LHCN-M2 (cell line): ENCODE measurements around the gene FCRL1. TPM values are rescaled to one million over a fixed set of nuclear protein-coding genes. Genes with fewer than 3 reads are reported as not detected.
A peak's percentile ranks its signal among the peaks of the same experiment; 100 is the strongest.

Source experiments
- DNase-seq: peaks from one replicate; pipeline ENCODE4 v3.0.0-alpha.2; 2012; ENCODE audit warnings: low read depth
- polyA plus RNA-seq: library from polyadenylated mRNA; unstranded; fragments of >200 nt; gene quantifications from one replicate; pipeline ENCODE4 v1.2.1, GENCODE V29; 2012; ENCODE audit warnings: missing spikeins
- total RNA-seq: library from RNA; depleted of rRNA; stranded (reverse); fragments of >200 nt; gene quantifications from 2 replicates; pipeline ENCODE4 v1.2.3, GENCODE V29; 2014; rRNA removed

The FCRL1 gene, protein sequence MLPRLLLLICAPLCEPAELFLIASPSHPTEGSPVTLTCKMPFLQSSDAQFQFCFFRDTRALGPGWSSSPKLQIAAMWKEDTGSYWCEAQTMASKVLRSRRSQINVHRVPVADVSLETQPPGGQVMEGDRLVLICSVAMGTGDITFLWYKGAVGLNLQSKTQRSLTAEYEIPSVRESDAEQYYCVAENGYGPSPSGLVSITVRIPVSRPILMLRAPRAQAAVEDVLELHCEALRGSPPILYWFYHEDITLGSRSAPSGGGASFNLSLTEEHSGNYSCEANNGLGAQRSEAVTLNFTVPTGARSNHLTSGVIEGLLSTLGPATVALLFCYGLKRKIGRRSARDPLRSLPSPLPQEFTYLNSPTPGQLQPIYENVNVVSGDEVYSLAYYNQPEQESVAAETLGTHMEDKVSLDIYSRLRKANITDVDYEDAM
- total RNA-seq, result not detected in 2 replicates
- not detected for polyA plus RNA-seq

DNA sequence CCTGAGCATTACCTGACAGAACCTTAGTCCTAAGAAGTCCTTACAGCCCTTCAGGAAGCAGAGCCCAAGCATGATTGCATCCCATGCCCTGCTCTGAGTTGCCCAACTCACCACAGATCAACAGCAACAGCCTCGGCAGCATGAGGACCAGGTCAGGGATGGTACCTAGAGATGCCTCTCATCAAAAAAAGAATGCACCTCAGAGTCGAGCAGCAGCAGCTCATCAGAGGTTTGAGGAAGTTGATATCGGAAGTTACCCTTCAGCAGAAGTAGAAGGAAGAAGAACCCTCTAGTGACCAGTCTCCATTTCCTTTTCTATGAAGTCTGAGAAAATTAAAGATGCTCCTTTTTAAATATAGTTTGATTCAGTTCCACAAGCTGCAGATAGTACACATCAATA is at the start of gene FCRL1:
FCRL1 (minus strand) TSS at position 225 of the 400 bp plus-strand sequence; CDS start at position 142, 83 bp downstream.
- DNase-seq, result no peak

DNA sequence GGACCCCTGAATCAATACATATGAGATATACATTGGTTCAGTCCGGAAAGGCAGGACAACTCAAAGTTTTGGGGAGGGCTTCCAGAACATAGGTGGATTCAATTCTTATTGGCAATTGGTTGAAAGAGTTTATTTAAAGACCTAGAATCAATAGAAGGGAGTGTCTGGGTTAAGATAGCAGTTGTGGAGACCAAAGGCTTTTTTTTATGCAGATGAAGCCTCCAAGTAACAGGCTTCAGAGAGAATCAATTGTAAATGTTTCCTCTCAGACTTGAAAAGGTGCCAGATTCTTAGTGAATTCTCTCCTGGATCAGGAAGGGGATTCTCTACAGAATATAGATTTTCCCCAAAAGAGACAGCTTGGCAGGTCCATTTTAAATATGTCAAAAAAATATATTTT is 48.7 kb upstream of the FCRL1 start:
- DNase-seq, result no peak

DNA sequence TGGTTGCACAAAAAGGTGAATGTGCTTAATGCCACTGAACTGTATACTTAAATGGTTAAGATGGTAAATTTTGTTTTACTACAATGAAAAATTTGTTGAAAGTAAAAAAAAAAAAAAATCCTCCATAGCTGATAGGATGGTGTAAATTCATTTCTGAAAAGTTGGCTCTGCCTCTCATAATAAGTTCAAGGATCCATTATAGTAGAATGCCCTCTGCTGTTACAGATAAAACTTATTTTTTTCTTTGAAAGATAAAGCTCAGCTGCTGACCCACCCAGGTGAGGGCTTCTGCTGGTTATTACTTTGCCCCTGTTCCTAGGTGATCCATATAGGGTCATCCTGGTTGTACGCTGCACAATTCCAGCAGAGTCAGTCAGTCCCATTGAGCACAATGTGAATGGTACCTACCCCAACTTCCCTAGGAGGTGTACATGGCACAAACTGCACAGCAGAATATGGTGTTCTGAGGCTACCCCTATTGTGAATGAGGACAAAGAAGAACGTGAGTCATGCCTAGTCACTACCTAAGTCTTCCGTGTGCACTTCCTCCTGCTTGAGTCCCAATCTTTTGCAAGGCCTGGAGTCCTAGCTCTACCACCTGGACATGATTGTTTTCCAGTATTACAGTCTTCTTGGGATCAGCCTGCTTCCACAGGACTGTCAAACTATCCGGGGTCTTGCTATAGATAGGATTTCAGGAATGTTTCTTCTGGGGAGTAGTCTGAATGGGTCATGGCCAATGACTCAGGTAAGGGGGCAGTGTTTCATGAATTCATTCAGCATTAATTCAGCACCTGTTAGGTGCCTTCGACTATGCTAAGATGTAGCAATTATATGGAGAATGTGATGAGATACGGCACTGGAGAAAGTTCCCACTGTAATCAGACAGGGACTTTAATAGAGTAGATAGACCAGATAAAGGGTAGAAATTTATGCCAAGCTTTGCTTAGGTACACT is 42.5 kb upstream of the FCRL1 start:
- no peak for DNase-seq

DNA sequence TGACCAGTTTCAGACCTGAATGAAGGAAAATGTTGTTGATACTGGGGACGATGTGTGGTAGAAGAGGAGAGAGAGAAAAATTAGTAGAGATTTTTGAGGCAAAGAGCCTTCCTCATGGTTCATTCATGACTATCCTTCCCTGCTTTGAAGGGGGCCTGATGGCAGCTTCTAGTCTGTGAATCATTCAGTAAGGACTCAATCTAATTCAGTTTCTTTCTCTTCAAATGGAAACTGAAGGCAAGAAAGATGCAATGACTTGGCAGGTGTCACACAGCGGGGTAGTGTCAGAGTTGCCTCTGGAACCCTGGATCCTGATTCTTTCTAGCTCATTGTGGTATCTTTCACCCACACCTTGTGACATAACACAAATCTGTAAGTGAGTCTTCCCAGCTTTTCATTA is 36.6 kb upstream of the FCRL1 start:
- no peak for DNase-seq

DNA sequence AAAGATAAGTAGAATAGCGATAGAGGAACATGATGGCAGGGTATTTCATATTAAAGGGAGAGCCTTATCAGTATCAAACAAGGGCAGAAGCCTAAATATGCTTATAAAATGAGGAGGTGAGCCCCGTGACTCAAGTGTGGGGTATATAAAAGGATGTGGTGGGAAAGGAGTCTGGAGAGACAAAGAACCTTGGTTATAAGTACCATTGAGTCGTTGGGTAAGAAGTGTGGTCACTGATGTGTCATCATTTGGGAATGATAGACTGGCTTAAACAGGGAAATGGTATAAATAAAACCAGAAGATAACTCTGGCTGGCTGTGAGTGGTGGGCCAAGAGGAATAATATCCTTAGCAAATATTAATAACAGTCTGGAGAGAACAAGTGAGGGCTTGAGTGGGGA is 32.6 kb upstream of the FCRL1 start:
- peak; percentile 38 for DNase-seq

DNA sequence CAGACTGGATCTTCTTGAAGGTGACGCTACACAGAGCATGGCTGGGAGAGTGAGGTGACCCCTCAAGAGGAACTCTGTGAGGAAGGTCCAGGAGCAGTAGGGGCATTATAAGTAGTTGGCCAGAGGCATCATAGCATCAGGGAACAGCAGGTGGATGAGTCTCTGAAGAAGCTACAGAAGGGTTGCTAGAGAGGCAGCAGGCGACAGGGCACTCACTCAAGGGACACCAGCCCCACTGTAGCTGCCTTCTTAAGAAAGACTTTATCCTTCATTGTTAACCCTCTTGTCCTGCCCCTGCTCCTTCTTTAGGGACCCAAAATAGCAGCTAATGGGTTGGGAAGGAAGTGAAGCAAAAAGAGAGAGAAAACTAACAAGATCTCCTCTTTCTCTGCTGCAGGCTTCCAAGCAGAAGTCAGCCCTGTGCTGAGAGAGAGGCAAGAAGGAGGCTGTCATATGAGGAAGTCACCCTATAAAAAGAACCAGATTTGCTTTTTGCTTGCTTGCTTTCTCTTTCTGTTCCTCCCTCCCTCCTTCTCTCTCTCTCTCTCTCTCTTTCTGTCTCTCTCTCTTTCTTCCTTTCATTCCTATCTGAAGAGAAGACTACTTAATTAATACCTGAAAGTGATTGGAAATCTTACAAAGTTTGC is 29.4 kb upstream of the FCRL1 start:
- no peak for DNase-seq

DNA sequence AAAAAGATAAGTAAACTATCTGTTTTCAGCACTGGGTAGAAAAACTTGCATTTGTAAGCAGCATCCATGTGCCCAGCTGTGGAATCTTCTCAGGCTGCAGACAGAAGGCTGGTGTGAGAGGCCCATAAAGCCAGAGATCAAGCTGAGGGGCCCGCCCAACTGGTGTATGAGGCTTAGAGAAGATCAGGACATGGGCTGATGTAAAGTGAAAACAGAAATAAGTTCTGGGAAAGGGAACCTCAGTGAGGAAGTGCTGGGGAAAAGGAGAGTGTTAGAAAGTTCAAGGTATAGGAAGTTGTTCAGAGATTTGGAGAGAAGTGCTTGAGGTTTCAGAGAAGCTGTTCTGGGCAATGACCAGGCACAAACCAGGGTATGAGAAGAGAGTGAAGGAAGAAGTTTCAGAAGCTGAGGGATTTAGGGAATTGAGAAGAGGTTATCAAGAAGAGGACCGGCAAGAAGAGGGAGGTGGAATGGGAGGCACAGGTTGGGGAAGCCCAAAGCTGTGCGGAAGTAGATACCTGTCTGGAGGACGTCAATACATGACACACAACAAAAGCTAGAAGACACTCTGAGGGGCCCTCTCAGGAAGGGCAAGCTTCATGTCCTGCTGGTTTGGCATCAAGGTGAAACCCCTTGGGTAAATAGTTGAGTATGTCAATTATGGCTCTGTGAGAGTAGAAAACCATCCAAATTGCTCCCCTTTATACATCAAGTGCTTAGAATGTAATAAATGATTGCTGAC is 24.3 kb upstream of the FCRL1 start:
- no peak for DNase-seq

DNA sequence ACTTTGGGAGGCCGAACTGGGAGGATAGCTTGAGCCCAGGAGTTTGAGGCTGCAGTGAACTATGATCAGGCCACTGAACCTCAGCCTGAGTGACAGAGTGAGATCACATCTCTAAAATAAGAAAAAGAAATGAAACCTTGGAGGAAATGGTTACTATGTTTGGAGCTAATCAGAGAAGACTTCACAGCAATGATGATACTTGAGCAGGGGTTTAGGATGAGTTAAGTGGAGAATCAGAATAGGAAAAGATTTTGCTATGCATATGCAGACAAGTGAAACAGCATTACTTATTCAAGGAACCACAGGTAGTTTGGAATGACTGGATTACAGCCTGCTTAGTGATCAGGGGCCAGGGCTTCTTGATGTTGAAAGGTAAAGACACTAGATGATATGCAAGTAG is 23.0 kb upstream of the FCRL1 start:
- no peak for DNase-seq

DNA sequence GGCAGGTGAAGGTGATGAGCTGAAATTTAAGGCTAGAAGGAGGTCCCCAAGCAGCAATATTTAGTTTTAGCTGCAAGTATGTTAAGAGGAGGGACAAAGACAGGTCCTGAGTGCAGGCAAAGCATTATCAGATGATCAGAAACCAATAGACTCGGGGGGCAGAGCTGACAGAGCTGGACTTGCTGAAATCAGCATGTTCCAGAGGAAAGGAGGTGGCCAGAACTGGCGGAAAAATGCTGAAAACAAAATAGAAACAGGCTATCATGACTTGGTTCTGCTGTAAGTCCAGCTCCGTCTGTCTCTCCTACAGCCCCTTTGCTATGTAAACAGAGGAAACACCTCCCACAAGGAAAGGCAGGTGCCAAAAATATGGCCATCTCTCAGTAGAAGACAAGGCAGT is 21.8 kb upstream of the FCRL1 start, which contains the start of gene CD5L:
CD5L (minus strand) TSS at position 101 of the 400 bp plus-strand sequence. CDS start 107 bp downstream, outside the sequence.
- no peak for DNase-seq

DNA sequence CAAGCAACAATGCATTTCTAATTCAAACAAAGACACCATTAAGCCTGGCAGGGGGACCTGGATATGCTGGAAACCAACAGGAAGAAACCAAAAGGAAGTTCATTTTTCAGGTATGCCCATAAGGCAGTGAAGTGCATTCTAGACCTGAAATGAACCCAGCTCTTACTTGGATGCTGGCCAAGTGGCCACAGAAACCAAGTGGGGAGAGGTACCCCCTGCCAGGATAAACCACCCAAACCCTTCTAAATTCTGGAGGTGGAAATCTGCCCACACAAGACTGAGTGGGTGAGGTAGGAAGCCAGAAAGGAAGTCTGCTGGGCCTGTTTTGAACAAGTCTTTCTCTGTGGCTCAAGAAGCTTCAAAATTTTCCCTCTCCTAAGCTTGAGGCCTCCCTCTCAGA is 19.0 kb upstream of the FCRL1 start:
- no peak for DNase-seq

DNA sequence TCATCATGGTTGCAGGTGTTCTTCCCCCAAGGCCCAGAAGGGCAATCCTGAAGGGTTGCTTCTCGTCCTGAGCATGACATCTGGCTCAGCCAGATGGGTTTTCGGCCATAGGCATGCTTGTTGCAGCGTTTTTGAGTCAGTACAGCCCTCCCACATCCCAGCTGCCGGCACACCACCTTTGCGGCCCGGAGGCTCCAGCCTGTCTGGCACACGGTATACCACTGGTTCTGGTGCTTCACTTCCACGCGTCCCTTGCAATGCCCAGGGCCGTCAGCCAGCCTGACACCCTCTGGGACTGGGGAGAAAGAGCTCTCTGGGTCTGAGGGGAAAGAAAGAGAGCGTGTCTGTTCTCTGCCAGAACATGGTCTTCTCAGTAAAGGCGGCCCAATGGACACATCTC is 14.5 kb upstream of the FCRL1 start:
- DNase-seq, result no peak

DNA sequence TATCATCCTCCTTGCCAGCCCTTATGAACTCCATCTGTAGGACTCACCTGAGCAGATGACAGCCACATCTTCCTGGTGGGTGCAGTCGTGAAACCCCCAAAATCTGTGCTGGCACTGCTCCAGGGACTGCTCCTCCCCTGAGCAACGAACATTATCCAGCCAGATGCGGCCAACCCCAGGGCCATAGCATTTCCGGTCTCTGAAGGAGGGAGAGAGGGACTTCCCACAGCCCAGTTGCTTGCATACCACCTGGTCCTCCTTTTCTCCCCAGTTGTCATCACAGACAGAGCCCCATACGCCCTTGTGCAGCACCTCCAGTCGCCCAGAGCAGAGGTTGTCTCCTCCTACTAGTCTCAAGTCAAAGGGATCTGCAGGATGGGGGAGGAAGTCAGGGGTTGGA is 13.2 kb upstream of the FCRL1 start:
- no peak for DNase-seq

DNA sequence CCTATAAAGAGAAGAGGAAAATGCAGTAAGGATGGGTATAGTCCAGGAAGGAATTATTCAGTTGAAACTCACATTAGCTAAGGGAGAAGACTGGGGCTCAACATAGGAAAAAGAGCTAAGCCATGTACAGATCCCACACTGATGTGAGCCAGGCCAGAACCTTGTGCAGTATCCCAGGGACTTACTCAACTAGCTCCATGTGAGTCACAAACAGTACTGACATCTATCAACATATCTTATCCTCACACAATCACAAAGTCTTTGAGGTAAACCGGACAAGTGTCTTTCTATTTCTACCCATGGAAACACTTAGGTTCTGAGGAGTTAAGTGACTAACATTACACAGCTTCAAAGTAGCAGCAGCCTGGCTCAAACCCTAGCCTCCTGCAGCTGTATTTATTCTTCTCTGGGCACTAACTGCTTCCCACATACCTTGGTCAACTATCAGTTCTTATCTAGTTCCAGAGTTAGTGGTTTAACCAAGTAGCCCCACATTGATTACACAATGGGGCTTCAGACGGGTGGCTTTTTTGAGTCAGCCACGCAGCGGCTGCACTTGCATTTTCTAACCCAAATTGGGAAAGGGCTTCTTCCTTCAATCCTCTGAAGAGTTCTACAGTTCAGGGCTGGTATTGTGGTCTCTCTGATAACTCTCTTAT is 12.2 kb upstream of the FCRL1 start:
- DNase-seq, result no peak

DNA sequence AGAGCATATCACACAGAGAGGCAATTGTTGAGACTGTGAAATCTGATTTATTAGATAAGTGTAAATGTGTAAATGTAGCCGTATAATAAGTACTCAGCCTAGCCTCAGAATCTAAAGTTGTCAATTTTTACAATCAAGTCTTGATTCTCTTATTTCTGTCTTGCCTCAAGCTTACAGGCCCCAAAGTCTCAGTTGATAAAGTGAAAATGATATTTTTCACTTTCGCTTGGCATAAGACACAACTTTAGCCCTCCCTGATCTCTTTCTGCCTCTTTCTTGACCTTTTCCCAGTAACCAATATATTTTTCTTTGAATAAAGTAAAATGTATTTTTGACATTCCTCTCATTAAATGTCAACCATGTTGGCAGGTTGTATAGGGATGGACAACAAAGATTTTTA is 11.0 kb upstream of the FCRL1 start:
- DNase-seq, result no peak

DNA sequence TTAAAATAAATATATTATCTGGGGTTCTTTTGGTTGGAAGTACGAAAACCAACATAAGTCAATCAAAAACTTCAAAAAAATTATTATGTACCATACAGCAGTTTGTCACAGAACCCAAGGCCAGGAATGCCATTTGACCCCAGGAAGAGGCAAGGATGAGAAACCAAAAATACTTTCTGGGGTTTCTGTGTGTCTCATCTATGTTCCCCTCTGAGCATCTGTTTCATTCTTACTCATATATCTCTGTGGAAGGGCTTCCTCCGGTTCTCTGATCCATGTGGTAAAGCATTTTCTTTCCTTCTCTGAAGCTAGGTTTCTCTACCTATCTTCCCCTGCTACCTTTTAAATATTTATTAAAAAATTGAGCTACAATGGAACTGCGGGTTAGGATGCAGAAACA is 9.8 kb upstream of the FCRL1 start:
- no peak for DNase-seq

DNA sequence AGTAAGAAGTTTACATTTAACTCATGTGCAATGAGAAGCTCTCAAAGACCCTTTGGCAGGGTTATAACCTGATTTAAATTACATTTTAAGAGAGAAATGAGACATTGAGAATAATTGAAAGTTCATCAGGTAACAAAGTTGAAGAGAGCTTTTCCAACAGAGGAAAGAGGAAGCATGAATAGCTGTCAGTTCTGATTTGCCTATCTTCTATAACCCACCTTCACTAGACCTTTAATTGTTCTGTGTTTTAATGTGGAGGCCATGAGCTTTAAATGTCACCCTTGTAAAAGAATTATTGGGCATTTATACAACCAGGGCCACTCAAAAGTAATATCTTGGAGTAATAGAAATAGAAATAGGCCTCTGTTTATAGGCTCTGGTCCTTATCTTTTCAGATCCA is 9.3 kb upstream of the FCRL1 start:
- DNase-seq, result no peak

DNA sequence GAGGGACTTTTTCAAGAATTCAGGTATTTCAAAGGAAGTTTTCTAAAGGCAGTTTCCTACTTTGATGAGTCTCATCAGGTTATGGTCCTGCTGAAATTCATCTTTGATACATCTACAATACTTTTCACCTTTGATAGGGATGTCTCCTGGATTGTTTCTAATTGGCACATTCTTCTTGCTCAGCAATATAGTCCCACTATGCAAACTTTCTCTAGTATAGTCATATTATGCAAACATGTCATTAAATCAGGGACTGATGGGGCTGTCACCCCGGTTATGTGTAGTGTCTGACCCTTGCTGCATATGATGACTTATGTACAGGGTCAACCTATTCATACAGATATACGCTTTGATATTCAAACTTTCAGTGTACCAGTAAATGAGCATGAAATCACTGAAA is 379 bp upstream of the FCRL1 start:
- no peak for DNase-seq

DNA sequence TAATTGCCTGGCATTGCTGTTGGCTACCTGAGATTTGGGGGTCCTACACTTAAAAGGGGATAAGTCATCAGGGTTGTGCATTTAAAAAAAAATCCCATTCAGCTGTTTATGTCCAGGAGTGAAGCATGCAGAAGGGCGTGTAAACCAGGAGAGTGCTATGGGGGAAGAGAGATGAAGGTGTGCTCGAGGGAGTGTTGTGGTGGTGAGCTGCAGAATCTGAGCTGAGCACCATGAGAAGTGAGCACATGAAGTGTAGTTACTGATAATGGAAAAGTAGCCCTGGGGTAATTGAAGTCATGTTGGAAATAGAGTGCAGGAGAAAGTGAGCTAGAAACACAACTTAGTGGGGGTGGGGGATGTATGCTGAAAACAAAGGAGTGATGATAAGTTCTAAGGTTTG is 705 bp downstream of the FCRL1 start:
- DNase-seq, result no peak

DNA sequence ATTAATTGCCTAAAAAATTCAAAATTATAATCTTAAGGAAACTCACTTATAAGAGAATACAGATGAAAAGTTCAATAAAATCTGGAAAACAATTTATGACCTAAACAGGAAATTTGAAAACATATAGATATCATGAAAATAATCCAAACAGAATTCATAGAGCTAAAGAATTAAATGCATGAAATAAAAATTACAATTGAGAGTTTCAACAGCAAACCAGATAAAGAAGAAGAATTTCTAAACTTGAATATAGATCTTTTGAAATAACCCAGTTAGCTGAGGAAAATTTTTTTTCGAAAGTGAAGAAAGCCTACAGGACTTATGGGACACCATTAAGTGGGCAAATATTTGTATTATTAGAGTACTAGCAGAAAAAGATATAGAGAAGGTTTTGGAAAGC is 6.7 kb downstream of the FCRL1 start:
- DNase-seq, result no peak

DNA sequence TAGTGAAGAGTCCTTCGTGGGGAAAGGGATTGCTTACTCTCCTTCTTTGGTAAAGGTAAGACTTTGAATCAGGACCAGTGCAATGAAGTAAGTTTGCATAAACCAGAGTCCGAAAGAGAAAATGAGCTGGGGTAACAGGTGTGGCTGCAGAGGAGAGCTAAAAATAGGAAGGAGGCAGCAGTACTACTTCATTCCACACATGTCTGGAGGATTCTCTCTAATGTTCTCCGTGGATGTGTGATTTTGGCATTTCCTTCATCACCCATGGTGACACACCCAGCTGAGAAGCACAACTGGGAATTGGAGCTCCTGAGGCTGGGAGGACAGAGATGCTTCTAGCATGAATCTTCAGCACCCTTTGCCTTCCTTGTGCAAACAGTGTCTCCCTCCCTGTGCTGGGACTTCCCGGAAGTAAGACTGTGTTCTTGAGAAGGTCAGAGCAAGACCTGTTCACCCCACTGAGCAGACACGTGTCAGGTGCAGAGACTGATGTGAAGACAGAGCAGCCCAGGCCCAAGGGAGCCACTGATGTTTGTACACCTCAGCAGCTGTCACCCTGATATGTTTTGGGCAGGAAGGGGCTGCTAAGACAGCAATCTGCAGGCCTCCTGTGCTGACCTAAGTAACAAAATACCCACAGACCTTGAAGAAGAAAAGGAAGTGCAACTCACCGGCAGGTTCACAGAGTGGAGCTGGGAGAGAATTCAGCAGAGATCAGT is 13.3 kb downstream of the FCRL1 start:
- DNase-seq, result no peak
